Uterus (tissue), 4 donors: ENCODE measurements around the gene RNF121. TPM values are rescaled to one million over a fixed set of nuclear protein-coding genes. Genes with fewer than 3 reads are reported as not detected.
A peak's percentile ranks its signal among the peaks of the same experiment; 100 is the strongest.
"Not testable (repeated sequence)": the region's sequence is repeated elsewhere in the genome, so short reads cannot be mapped to it uniquely, and the experiment has no call there.

Experiments used
- DNase-seq, 2 donors: peaks; one replicate each; pipeline ENCODE4 v3.0.0-alpha.2; 2019 to 2020
- H3K27ac ChIP-seq, 2 donors: fragments of 200-600 bp; sonication (generic); 1 replicate in 1 of 2; 2 replicates in 1 of 2; pipeline ENCODE4 v1.5.1; 2016 to 2018
- H3K27me3 ChIP-seq, 2 donors: fragments of 200-600 bp; sonication (generic); one replicate each; pipeline ENCODE4 v1.5.1; 2018 to 2019; ENCODE audit warnings: control low read depth in 1 of 2
- H3K36me3 ChIP-seq, 2 donors: fragments of 200-600 bp; sonication (generic); one replicate each; pipeline ENCODE4 v1.5.1; 2019; ENCODE audit warnings: control low read depth in 1 of 2
- H3K4me1 ChIP-seq, 2 donors: fragments of 200-600 bp; sonication (generic); one replicate each; pipeline ENCODE4 v1.5.1; 2018 to 2019; ENCODE audit warnings: control low read depth in 1 of 2
- H3K4me3 ChIP-seq, 2 donors: fragments of 200-600 bp; sonication (generic); 1 replicate in 1 of 2; 2 replicates in 1 of 2; pipeline ENCODE4 v1.5.1; 2018 to 2019; ENCODE audit warnings: mild to moderate bottlenecking in 1 of 2
- H3K9me3 ChIP-seq, 2 donors: fragments of 200-600 bp; sonication (generic); one replicate each; pipeline ENCODE4 v1.5.1; 2019; ENCODE audit warnings: control low read depth in 1 of 2
- CTCF ChIP-seq, 4 experiments: fragments of 200-600 bp in 2 of 4; fragments of 450-650 bp in 2 of 4; sonication (generic) in 2 of 4; IDR thresholded peaks; one replicate each; pipeline ENCODE4 v1.5.1; 2016 to 2019; ENCODE audit warnings: antibody characterized with exemption in 4 of 4, mild to moderate bottlenecking in 2 of 4, moderate library complexity in 1 of 4
- POLR2A ChIP-seq, 2 donors: fragments of 450-650 bp; IDR thresholded peaks; one replicate each; pipeline ENCODE4 v1.6.1; 2016; ENCODE audit warnings: antibody characterized with exemption in 2 of 2, mild to moderate bottlenecking in 1 of 2, moderate library complexity in 1 of 2
- intact Hi-C: fragments of 100-400 bp; cut with DNase I; formaldehyde crosslinking; loops from one replicate; pipeline ENCODE4 v1.15.1; 2023; ENCODE audit warnings: low total_unique reads
- total RNA-seq, 4 donors: library from RNA; depleted of rRNA in 3 of 4; stranded (reverse); fragments of >200 nt in 3 of 4; gene quantifications; one replicate each; pipeline versions ENCODE4 v1.1.0 to v1.2.4, GENCODE V29; 2014 to 2023
- donor health status: DM: yes; HTN: yes; CAD: no.

RNF121 gene
- total RNA-seq, 4 donors from 2014 or later: 3.8 to 56.2 (median 47.0) TPM

- H3K36me3 ChIP-seq, intact Hi-C loops: not testable (repeated sequence)
These were observed 16.9 kb upstream of the RNF121 start for GRCh38 chr11:71911986-71912340.

DNA sequence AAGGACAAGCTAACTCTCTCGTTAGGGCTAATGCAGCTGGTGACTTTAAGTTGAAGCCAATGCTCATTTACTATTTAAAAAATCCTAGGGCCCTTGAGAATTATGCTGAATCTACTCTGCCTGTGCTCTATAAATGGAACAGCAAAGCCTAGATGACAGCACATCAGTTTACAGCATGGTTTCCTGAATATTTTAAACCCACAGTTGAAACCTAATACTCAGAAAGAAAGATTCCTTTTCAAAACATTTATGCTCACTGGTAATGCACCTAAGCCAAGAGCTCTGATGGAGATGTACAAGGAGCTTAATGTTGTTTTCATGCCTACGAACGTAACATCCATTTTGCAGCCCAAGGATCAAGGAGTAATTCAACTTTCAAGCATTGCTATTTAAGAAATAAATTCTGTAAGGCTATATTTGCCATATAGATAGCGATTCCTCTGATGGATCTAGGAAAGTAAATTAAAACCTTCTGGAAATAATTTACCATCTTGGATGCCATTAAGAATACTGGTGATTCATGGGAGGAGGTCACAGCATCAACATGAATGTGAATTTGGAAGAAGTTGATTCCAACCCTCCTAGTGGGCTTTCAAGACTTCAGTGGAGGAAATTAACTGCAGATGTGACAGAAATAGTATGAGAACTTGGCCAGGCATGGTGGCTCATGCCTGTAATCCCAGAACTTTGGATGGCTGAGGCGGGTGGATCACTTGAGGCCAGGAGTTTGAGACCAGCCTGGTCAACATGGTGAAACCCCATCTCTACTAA is 14.9 kb upstream of the RNF121 start:
- no peak overlapping the region for H3K27ac ChIP-seq
- H3K36me3 ChIP-seq: no peaks in the 10 kb centered on the region

More at GRCh38 chr11:71911986-71912340, 16.9 kb upstream of the RNF121 start:
- not testable (repeated sequence) for H3K4me1 ChIP-seq, H3K9me3 ChIP-seq, H3K27me3 ChIP-seq, H3K27ac ChIP-seq, DNase-seq, H3K4me3 ChIP-seq

DNA sequence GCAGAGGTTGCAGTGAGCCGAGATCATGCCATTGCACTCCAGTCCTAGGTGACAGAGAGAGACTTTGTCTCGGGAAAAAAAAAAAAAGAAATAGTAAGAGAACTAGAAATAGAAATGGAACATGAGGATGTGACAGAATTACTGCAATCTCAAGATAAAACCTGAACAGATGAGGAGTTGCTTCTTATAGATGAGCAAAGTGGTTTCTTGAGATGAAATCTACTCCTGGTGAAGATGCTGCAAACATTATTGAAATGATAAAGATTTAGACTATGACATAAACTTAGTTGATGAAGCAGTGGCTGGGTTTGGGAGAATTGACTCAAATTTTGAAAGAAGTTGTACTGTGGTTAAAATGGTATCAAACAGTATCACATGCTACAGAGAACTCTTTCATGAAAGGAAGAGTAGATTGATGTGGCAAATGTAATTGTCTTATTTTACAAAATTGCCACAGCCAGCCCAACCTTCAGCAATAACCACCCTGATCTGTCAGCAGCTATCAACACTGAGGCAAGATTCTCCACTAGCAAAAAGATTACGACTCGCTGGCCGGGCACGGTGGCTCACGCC is 14.1 kb upstream of the RNF121 start:
- no peaks in the 10 kb centered on the region for H3K9me3 ChIP-seq
- H3K27me3 ChIP-seq: no peaks in the 10 kb centered on the region
- DNase-seq: no peak
- no peaks in the 10 kb centered on the region for H3K36me3 ChIP-seq
- no peak overlapping the region for H3K4me3 ChIP-seq
- no peak overlapping the region for H3K27ac ChIP-seq
- H3K4me1 ChIP-seq: no peaks in the 10 kb centered on the region
- no peak for TF ChIP-seq POLR2A (IDR thresholded peaks at IDR 0.05)
- no peak for TF ChIP-seq CTCF (IDR thresholded peaks at IDR 0.05)
- intact Hi-C loops: no loop called here

More for the DNA sequence above, 14.9 kb upstream of the RNF121 start:
- no peak overlapping the region for H3K4me3 ChIP-seq
- intact Hi-C loops: no loop called here
- no peaks in the 10 kb centered on the region for H3K9me3 ChIP-seq
- DNase-seq: no peak
- no peak for TF ChIP-seq CTCF (IDR thresholded peaks at IDR 0.05)
- no peak for TF ChIP-seq POLR2A (IDR thresholded peaks at IDR 0.05)
- no peaks in the 10 kb centered on the region for H3K4me1 ChIP-seq
- no peaks in the 10 kb centered on the region for H3K27me3 ChIP-seq

- intact Hi-C loops: no loop called here
- TF ChIP-seq CTCF (IDR thresholded peaks at IDR 0.05) (no peak), POLR2A (IDR thresholded peaks at IDR 0.05) (no peak)
- Histone ChIP-seq H3K36me3 (no peaks in the 10 kb centered on the region), H3K4me3 (no peak overlapping the region), H3K27ac (no peak overlapping the region), H3K4me1 (no peaks in the 10 kb centered on the region), H3K9me3 (no peaks in the 10 kb centered on the region), H3K27me3 (no peaks in the 10 kb centered on the region)
- no peak for DNase-seq
These were observed 11.2 kb upstream of the RNF121 start for GRCh38 chr11:71917646-71918140.

DNA sequence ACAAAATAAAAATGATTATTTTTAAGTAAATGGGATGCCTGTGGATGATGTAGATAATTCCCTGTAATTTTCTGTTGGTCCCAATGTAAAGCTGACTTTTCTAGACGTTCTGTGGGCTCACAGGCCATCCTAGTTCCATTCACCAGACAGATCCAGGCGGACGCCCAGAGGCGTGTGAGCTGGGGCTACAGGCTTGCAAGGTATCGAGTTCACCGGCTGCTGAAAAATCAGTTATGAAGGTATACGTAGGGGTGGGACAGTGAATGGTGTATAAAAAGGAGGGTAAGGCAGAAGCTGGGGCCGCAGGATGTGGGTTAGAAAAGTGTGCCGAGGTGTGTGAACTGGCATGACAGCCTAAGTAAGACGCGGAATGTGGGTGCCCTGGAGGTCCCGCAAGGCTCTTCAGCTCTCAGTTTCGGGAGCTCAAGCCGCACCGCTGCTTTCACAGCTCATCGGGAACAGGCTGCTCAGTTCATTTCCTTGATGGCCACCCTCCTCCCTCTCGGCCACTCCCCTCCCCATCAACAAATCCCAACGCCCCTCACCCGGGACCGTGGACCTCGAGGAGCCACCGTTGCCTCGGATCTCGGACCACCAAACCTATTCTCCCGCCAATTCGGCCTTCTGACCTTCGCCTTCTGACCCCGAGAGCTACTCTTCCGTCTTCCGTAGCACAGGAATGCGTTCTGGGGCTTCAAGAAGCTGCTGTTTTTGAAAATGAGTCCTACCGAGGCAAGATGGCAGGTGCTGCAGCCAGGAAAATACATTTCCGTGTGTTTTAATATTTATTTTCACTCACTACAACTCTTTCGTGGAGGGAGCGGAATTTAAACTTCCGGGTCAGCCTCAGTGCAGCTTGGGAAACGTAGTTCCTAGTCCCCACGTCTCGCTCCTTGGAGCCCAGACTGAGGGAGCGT is 768 bp upstream of the RNF121 start, which contains the start of gene XNDC1N:
Gene XNDC1N (minus strand): TSS at position 775 of the 917 bp plus-strand sequence. CDS start 5,241 bp downstream, outside the sequence.
- Histone ChIP-seq H3K27me3 (no peaks in the 10 kb centered on the region), H3K9me3 (no peaks in the 10 kb centered on the region), H3K4me1 (peaks cover 3 to 8% of the 10 kb centered on the region in 2 donors), H3K4me3 (peak within 1 kb of the TSS; percentile 73 to 94), H3K27ac (peak within 1 kb of the TSS; percentile 88 to 91), H3K36me3 (no peaks in the 10 kb centered on the region)
- intact Hi-C loops: no loop called here
- TF ChIP-seq POLR2A (IDR thresholded peaks at IDR 0.05) (no peak), CTCF (IDR thresholded peaks at IDR 0.05) (no peak)
- peak; percentile 58 to 80 for DNase-seq
